ENCODE data around the gene LHX4. TPM values are rescaled to one million over a fixed set of nuclear protein-coding genes. Genes with fewer than 3 reads are reported as not detected.
A peak's percentile ranks its signal among the peaks of the same experiment; 100 is the strongest.

LHX4 gene
- not detected for total RNA-seq

- H3K36me3 ChIP-seq, result no peaks in the 10 kb centered on the region
- peak within 1 kb of the TSS; percentile 50 to 72 (median 52) for H3K4me3 ChIP-seq
- H3K9me3 ChIP-seq, result no peaks in the 10 kb centered on the region
- intact Hi-C loops (cut with DNase I; ENCODE audit: low total_unique reads), result no loop called here
- H3K27me3 ChIP-seq, result peaks cover 14 to 94% of the 10 kb centered on the region in 2 donors
- no peak within 1 kb of the TSS for H3K27ac ChIP-seq
- no peak for DNase-seq (ENCODE audit: low spot score in 2 of 2)
- H3K4me1 ChIP-seq, result peaks cover 16 to 24% of the 10 kb centered on the region in 2 donors
- TF ChIP-seq POLR2A (IDR thresholded peaks at IDR 0.05), result no peak
- no peak for TF ChIP-seq POLR2AphosphoS5 (IDR thresholded peaks at IDR 0.05)
Measured at GRCh38 chr1:180229483-180230415, at the start of gene LHX4. LHX4 (plus strand) TSS chr1:180230264; CDS start chr1:180230530, 266 bp downstream.

- intact Hi-C loops (cut with DNase I; ENCODE audit: low total_unique reads), result no loop called here
- no peak for DNase-seq (ENCODE audit: low spot score in 2 of 2)
- Histone ChIP-seq H3K4me3 (no peak overlapping the region), H3K27me3 (no peaks in the 10 kb centered on the region), H3K27ac (no peak overlapping the region), H3K36me3 (no peaks in the 10 kb centered on the region), H3K9me3 (no peaks in the 10 kb centered on the region), H3K4me1 (no peaks in the 10 kb centered on the region)
- TF ChIP-seq POLR2AphosphoS5 (IDR thresholded peaks at IDR 0.05) (no peak), POLR2A (IDR thresholded peaks at IDR 0.05) (no peak), CTCF (IDR thresholded peaks at IDR 0.05) (no peak)
Measured at GRCh38 chr1:180181048-180181447, 49.0 kb upstream of the LHX4 start.

GRCh38 chr1:180181996-180182642, 47.9 kb upstream of the LHX4 start:
- DNase-seq (ENCODE audit: low spot score in 2 of 2), result no peak
- Histone ChIP-seq H3K27me3 (no peaks in the 10 kb centered on the region), H3K36me3 (no peaks in the 10 kb centered on the region), H3K9me3 (no peaks in the 10 kb centered on the region), H3K4me3 (no peak overlapping the region), H3K4me1 (no peaks in the 10 kb centered on the region), H3K27ac (no peak overlapping the region)
- TF ChIP-seq POLR2A (IDR thresholded peaks at IDR 0.05) (no peak), CTCF (IDR thresholded peaks at IDR 0.05) (no peak), POLR2AphosphoS5 (IDR thresholded peaks at IDR 0.05) (no peak)
- intact Hi-C loops (cut with DNase I; ENCODE audit: low total_unique reads), result no loop called here

GRCh38 chr1:180182643-180183311, 47.3 kb upstream of the LHX4 start:
- intact Hi-C loops (cut with DNase I; ENCODE audit: low total_unique reads), result no loop called here
- H3K4me1 ChIP-seq, result no peaks in the 10 kb centered on the region
- TF ChIP-seq CTCF (IDR thresholded peaks at IDR 0.05), result no peak
- no peak for TF ChIP-seq POLR2A (IDR thresholded peaks at IDR 0.05)
- TF ChIP-seq POLR2AphosphoS5 (IDR thresholded peaks at IDR 0.05), result no peak
- H3K27ac ChIP-seq, result no peak overlapping the region
- H3K27me3 ChIP-seq, result no peaks in the 10 kb centered on the region
- no peaks in the 10 kb centered on the region for H3K36me3 ChIP-seq
- H3K9me3 ChIP-seq, result no peaks in the 10 kb centered on the region
- DNase-seq (ENCODE audit: low spot score in 2 of 2), result no peak
- no peak overlapping the region for H3K4me3 ChIP-seq

- intact Hi-C loops (cut with DNase I; ENCODE audit: low total_unique reads), result no loop called here
- Histone ChIP-seq H3K36me3 (no peaks in the 10 kb centered on the region), H3K9me3 (no peaks in the 10 kb centered on the region), H3K4me1 (no peaks in the 10 kb centered on the region), H3K27me3 (no peaks in the 10 kb centered on the region), H3K27ac (no peak overlapping the region), H3K4me3 (no peak overlapping the region)
- TF ChIP-seq CTCF (IDR thresholded peaks at IDR 0.05) (no peak), POLR2AphosphoS5 (IDR thresholded peaks at IDR 0.05) (no peak), POLR2A (IDR thresholded peaks at IDR 0.05) (no peak)
- no peak for DNase-seq (ENCODE audit: low spot score in 2 of 2)
Measured at GRCh38 chr1:180183426-180183825, 46.6 kb upstream of the LHX4 start.

All from breast epithelium (tissue), 4 donors.